Measurements from ENCODE around the gene SIPA1L3. TPM values are rescaled to one million over a fixed set of nuclear protein-coding genes. Genes with fewer than 3 reads are reported as not detected.

The SIPA1L3 gene
- total RNA-seq, 1 donor from 2014 or later, result 26.9 TPM

GRCh38 chr19:38208571-38208970 is 301.6 kb downstream of the SIPA1L3 start:
- H3K9me3 ChIP-seq (ENCODE audit: insufficient read depth, low read depth, low read length), result no peaks in the 10 kb centered on the region
- no peak overlapping the region for H3K4me3 Mint-ChIP-seq (ENCODE audit: unreplicated experiment)
- H3K4me3 ChIP-seq (ENCODE audit: insufficient read depth, low read depth, low read length), result no peak overlapping the region
- H3K9me3 Mint-ChIP-seq (ENCODE audit: unreplicated experiment), result no peaks in the 10 kb centered on the region
- H3K27ac ChIP-seq (ENCODE audit: low read depth, low read length), result no peak overlapping the region
- peaks cover 3% of the 10 kb centered on the region for H3K27me3 Mint-ChIP-seq (ENCODE audit: low read depth, unreplicated experiment)
- H3K36me3 ChIP-seq (ENCODE audit: insufficient read depth, low read length), result no peaks in the 10 kb centered on the region
- no peaks in the 10 kb centered on the region for H3K79me2 ChIP-seq (ENCODE audit: insufficient read depth, low read length)
- H3K4me2 ChIP-seq (ENCODE audit: low read length), result no peak overlapping the region
- H3K36me3 Mint-ChIP-seq (ENCODE audit: low read depth, unreplicated experiment), result peaks cover 2% of the 10 kb centered on the region
- H4K20me1 ChIP-seq (ENCODE audit: insufficient read depth, low read length), result peaks cover 15% of the 10 kb centered on the region
- peaks cover 26% of the 10 kb centered on the region for H3K4me1 ChIP-seq (ENCODE audit: insufficient read depth, low read length)
- TF ChIP-seq CTCF (IDR thresholded peaks at IDR 0.05; ENCODE audit: insufficient read depth, low read depth, low read length) (no peak), EZH2 (IDR thresholded peaks at IDR 0.05; ENCODE audit: insufficient read depth, low read length) (no peak)
- H3K9ac ChIP-seq (ENCODE audit: low read length), result no peak overlapping the region
- H3K27me3 ChIP-seq (ENCODE audit: insufficient read depth, low read length), result no peaks in the 10 kb centered on the region
- DNase-seq (ENCODE audit: low read depth) (no peak), FAIRE-seq (no peak)
- peaks cover 8% of the 10 kb centered on the region for H3K4me1 Mint-ChIP-seq (ENCODE audit: low read depth, unreplicated experiment)
- H3K27ac Mint-ChIP-seq (ENCODE audit: unreplicated experiment), result no peak overlapping the region
- no peak overlapping the region for H2AFZ ChIP-seq (ENCODE audit: low read depth, low read length)

DNA sequence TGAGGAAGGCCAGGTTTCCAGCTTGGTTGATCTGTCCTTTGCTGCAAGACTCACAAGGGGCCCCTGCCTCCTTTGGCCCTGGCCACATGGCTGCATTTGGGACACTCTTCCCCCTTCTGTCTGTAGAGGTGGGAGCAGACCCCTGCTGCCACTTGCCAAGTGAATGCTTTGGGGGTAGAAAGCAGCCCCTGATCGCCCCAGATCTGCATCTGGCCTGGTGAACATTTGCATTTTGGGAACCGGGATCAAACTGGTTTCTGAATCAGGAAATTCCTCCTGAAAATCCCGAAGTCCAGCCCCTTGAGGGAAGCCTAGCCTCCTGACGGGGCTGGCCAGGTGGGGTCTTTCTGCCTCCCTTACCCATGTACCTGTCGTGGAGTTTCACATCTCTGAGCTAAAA is 302.1 kb downstream of the SIPA1L3 start:
- FAIRE-seq (no peak), DNase-seq (ENCODE audit: low read depth) (no peak)
- Mint-ChIP-seq H3K27me3 (ENCODE audit: low read depth, unreplicated experiment) (peaks cover 3% of the 10 kb centered on the region), H3K4me1 (ENCODE audit: low read depth, unreplicated experiment) (peaks cover 14% of the 10 kb centered on the region), H3K4me3 (ENCODE audit: unreplicated experiment) (no peak overlapping the region), H3K27ac (ENCODE audit: unreplicated experiment) (no peak overlapping the region), H3K36me3 (ENCODE audit: low read depth, unreplicated experiment) (peaks cover 2% of the 10 kb centered on the region), H3K9me3 (ENCODE audit: unreplicated experiment) (peaks cover 1% of the 10 kb centered on the region)
- Histone ChIP-seq H3K79me2 (ENCODE audit: insufficient read depth, low read length) (no peaks in the 10 kb centered on the region), H3K27ac (ENCODE audit: low read depth, low read length) (no peak overlapping the region), H2AFZ (ENCODE audit: low read depth, low read length) (no peak overlapping the region), H4K20me1 (ENCODE audit: insufficient read depth, low read length) (peaks cover 19% of the 10 kb centered on the region), H3K4me2 (ENCODE audit: low read length) (peak overlapping the region; percentile 69), H3K4me1 (ENCODE audit: insufficient read depth, low read length) (peaks cover 32% of the 10 kb centered on the region), H3K4me3 (ENCODE audit: insufficient read depth, low read depth, low read length) (no peak overlapping the region), H3K9ac (ENCODE audit: low read length) (peak overlapping the region; percentile 36), H3K36me3 (ENCODE audit: insufficient read depth, low read length) (no peaks in the 10 kb centered on the region), H3K9me3 (ENCODE audit: insufficient read depth, low read depth, low read length) (no peaks in the 10 kb centered on the region), H3K27me3 (ENCODE audit: insufficient read depth, low read length) (no peaks in the 10 kb centered on the region)
- no peak for TF ChIP-seq EZH2 (IDR thresholded peaks at IDR 0.05; ENCODE audit: insufficient read depth, low read length)
- no peak for TF ChIP-seq CTCF (IDR thresholded peaks at IDR 0.05; ENCODE audit: insufficient read depth, low read depth, low read length)

GRCh38 chr19:38209671-38210457 is 302.9 kb downstream of the SIPA1L3 start:
- Mint-ChIP-seq H3K27me3 (ENCODE audit: low read depth, unreplicated experiment) (peaks cover 3% of the 10 kb centered on the region), H3K4me1 (ENCODE audit: low read depth, unreplicated experiment) (peaks cover 16% of the 10 kb centered on the region), H3K27ac (ENCODE audit: unreplicated experiment) (no peak overlapping the region), H3K36me3 (ENCODE audit: low read depth, unreplicated experiment) (peaks cover 2% of the 10 kb centered on the region), H3K9me3 (ENCODE audit: unreplicated experiment) (peaks cover 2% of the 10 kb centered on the region), H3K4me3 (ENCODE audit: unreplicated experiment) (peak overlapping the region; percentile 71)
- TF ChIP-seq EZH2 (IDR thresholded peaks at IDR 0.05; ENCODE audit: insufficient read depth, low read length), result peak; percentile 28
- TF ChIP-seq CTCF (IDR thresholded peaks at IDR 0.05; ENCODE audit: insufficient read depth, low read depth, low read length), result no peak
- H3K27me3 ChIP-seq (ENCODE audit: insufficient read depth, low read length), result no peaks in the 10 kb centered on the region
- H3K79me2 ChIP-seq (ENCODE audit: insufficient read depth, low read length), result no peaks in the 10 kb centered on the region
- H4K20me1 ChIP-seq (ENCODE audit: insufficient read depth, low read length), result peaks cover 19% of the 10 kb centered on the region
- H2AFZ ChIP-seq (ENCODE audit: low read depth, low read length), result no peak overlapping the region
- peak overlapping the region; percentile 69 for H3K4me2 ChIP-seq (ENCODE audit: low read length)
- DNase-seq (ENCODE audit: low read depth) (no peak), FAIRE-seq (no peak)
- no peaks in the 10 kb centered on the region for H3K36me3 ChIP-seq (ENCODE audit: insufficient read depth, low read length)
- peaks cover 36% of the 10 kb centered on the region for H3K4me1 ChIP-seq (ENCODE audit: insufficient read depth, low read length)
- no peaks in the 10 kb centered on the region for H3K9me3 ChIP-seq (ENCODE audit: insufficient read depth, low read depth, low read length)
- H3K9ac ChIP-seq (ENCODE audit: low read length), result peak overlapping the region; percentile 36
- H3K4me3 ChIP-seq (ENCODE audit: insufficient read depth, low read depth, low read length), result peak overlapping the region; percentile 13
- H3K27ac ChIP-seq (ENCODE audit: low read depth, low read length), result no peak overlapping the region
